COR-L47 (cell line): ENCODE data around the gene FAM83F.
"Not testable (repeated sequence)": the region's sequence is repeated elsewhere in the genome, so short reads cannot be mapped to it uniquely, and the experiment has no call there.

Experiments
- DNase-seq: peaks from one replicate; lab custom pipeline; 2025; lab: John Stamatoyannopoulos, UW

The FAM83F gene

GRCh38 chr22:39965748-39966147, 29.0 kb upstream of the FAM83F start:
- no peak for DNase-seq

DNA sequence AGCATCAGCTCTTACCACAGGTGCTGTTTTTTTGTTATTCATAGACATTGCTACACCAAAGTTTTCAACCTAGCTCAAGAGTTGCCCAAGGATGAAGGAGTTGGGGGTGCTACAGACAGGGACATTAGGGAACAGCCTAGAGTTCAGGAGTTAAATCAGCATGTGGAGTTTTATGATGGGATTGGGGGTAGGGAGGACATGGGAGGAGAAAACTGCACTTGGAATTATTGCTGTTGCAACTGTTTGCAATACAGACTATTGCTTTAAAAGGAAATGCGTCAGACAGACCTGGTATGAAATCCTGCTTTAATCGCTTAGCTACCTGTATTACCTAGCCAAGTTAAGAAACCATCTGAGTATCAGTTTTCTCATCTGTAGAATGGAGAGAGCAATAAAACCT, 28.3 kb upstream of the FAM83F start:
- no peak for DNase-seq

GRCh38 chr22:39967103-39967829, 27.5 kb upstream of the FAM83F start:
- no peak for DNase-seq

- no peak for DNase-seq
Measured at GRCh38 chr22:39967996-39968972, 26.5 kb upstream of the FAM83F start.

DNA sequence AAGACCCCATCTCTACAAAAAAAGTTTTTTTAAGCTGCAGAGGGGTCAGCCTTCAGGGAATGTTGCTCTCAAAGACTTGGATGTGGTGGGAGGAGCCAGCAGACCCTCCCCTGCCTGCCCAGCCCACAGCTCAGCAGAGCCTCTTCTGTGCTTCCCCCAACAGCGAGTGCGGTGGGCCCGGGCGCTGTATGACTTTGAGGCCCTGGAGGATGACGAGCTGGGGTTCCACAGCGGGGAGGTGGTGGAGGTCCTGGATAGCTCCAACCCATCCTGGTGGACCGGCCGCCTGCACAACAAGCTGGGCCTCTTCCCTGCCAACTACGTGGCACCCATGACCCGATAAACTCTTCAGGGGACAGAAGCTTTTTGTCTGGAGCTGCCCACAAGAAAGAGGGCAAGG, 24.0 kb upstream of the FAM83F start:
- DNase-seq, result no peak

- no peak for DNase-seq
Measured at GRCh38 chr22:39972641-39973040, 22.1 kb upstream of the FAM83F start.

- no peak for DNase-seq
Measured at GRCh38 chr22:39973656-39974055, 21.1 kb upstream of the FAM83F start.

GRCh38 chr22:39974065-39974464, 20.7 kb upstream of the FAM83F start:
- DNase-seq, result no peak

- DNase-seq, result no peak
Measured at GRCh38 chr22:39979048-39979447, 15.7 kb upstream of the FAM83F start.

DNA sequence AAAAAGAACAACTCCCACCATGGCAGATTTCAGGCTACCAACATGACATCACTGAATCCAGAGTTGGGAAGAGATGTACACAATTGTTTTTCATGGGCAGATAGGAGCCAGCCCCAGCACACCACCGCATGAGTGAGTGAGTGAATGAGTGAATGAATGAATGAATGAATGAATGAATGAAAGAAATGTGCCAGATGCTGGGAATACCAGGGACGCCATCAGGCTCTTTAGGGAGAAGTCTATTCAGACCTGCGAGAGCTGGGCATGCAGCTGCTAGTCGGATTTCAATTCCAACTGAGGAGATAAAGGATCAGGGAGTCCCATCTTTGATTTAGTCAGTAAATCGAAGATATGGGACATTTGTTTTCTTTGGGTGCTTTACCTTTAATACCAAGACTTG, 15.3 kb upstream of the FAM83F start:
- no peak for DNase-seq

DNA sequence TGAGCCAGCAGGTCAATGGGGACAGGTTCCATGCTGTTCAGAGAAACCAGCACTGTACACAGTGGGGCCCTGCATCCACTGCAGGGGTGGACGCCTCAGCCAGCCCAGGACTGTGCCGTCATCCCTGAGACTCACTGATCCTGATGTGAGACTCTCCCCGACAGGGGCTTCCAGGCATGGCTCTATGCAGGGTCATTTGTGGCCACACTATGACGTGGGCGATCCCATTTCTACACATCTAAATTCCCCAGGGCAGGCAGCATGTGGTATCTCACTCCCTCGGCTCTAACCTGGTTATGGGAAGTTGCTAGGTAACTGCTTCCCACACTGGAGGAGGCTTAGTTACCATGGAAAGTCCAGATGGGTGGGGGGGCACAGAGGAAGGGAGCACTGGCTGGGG, 14.2 kb upstream of the FAM83F start:
- DNase-seq, result no peak

- DNase-seq, result no peak
Measured at GRCh38 chr22:39983346-39983745, 11.4 kb upstream of the FAM83F start.

DNA sequence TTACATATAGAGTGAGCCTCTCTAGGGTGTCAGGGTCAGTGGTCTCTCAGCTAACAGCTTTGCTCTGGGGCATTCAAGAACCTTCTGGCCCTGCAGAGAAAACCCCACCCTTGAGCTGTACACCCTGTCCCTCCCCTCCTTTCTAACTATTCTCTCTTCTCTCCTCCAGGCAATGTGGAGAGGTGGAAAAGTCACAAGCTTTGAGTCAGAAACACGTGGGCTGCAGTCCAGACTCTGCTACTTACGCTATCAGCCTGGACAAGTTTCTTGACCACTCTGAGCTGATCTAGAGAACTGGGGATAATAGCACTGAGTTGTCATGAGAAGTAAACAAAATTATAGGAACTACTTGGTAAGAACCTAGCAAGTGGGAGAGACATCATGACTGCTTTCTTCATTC, 10.7 kb upstream of the FAM83F start:
- DNase-seq, result no peak

GRCh38 chr22:39984746-39985145, 10.0 kb upstream of the FAM83F start:
- no peak for DNase-seq

GRCh38 chr22:39985383-39986035, 9.2 kb upstream of the FAM83F start:
- DNase-seq, result no peak

DNA sequence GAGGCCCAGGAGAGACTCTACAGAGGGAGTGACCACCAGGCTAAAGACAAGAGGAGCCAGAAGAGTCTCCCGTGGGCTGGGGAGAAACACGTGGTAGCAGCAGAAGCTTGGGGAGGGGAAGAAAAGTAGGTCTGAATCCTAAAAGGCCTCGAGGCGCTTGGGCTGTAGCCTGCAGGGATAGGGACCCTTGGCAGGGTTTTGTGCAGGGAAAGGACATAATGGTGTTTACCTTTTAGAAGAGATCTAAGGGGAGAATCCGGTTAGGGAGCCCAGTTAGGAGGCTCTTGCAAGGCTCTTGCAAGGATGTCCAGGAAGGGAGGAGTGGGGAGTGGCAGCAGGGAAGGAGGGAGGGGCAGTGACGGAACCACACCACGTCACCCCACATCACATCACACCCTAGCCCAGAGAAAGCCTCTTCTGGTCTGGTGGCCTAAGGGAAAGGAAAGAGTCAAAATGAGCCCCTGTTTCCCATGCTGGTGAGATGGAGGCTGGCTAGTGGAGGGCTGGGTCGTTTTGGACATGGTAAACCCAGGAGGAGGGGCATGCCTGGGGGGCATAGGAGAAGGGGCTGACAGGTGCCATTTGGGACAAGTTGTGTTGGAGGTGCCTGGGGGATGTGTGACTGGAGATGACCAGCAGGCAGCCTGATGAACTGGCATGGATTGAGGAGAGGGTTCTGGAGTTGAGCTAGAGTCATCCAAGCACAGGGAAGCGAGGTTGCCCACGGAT, 6.2 kb upstream of the FAM83F start:
- DNase-seq, result no peak

- DNase-seq, result no peak
Measured at GRCh38 chr22:39989633-39990032, 5.1 kb upstream of the FAM83F start.

DNA sequence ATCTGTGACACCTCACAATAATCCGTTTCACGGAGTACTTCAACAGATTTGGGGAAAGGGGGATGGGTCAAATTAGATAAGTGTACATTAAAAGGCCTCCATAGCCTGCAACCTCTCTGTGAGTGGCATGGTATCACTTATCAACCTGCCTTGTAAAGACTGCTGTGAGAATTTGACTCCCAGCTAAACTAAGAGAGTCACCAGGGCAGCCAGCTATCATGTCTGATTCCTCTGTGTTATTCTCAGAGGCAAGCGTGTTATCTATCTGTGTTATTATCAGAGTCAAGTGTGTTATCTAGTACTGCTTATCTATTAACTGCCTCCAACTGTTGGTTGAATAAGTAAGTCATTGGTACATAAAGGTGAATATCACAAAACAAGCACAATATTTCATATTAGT, 4.1 kb upstream of the FAM83F start:
- DNase-seq, result no peak

GRCh38 chr22:39991159-39991860, 3.4 kb upstream of the FAM83F start:
- no peak for DNase-seq

- DNase-seq, result no peak
Measured at GRCh38 chr22:39992088-39992826, 2.5 kb upstream of the FAM83F start.

DNA sequence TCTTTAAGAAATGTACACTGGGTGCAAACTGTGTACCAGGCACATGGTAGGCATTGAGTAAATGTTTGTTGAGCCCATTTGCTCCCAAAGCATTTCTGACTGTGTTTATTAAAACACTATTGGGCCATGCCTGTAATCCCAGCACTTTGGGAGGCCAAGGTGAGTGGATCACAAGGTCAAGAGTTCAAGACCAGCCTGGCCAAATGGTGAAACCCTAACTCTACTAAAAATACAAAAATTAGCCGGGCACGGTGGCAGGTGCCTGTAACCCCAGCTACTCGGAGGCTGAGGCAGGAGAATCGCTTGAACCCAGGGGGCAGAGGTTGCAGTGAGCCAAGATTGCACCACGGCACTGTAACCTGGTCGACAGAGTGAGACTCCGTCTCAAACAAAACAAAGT, 1.9 kb upstream of the FAM83F start:
- DNase-seq, result not testable (repeated sequence)
